Measurements from ENCODE around the gene TMTC1. TPM values are rescaled to one million over a fixed set of nuclear protein-coding genes. Genes with fewer than 3 reads are reported as not detected.

Gene TMTC1
- total and polyA plus RNA-seq, 2 donors (not counting 1 experiment from before 2014, with no cell fraction given) = not detected

DNA sequence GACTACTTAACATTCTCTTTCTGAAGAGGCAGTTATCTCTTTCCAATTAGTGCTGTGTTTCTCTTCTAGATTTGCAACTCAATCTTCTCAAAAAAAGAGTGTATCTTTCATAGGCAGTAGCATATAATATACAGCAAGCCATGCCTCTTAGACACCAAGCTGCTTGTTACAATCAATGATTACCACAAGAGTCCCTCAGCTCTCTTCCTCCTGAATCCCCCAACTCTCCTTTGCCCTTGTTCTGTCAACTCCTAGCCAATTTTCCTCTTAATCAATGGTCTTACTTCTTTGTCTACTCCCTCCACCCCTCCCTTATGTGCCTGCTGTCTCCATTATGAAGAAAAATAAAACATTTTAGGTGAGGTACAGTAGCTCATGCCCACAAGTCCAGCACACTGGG is 2.6 kb downstream of the TMTC1 start:
- H3K9me3 Mint-ChIP-seq (ENCODE audit: insufficient read depth) = peaks cover 3% of the 10 kb centered on the region
- intact Hi-C loops (cut with micrococcal nuclease) = no loop called here
- H3K27ac ChIP-seq (ENCODE audit: low read length in 2 of 2) = no peak overlapping the region

DNA sequence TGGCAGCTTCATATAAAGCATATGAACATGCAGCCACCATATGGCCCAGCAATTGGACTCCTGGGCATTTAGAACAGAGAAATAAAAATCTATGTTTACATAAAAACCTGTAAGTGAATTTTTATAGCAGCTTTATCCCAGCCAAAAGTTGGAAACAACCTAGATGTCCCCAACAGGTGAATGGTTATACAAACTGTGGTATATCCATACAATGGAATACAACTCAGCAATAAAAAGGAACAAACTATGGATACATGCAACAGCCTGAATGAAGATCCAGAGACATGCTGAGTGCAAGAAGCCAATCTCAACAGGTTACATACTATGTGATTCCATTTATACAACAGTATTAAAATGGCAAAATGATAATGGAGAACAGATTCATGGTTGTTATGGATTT is 3.7 kb downstream of the TMTC1 start:
- H3K4me3 Mint-ChIP-seq = no peak overlapping the region
- Histone ChIP-seq H3K36me3 (replicated peaks in 1 of 2; ENCODE audit: control extremely low read depth in 1 of 2, control insufficient read depth in 1 of 2, extremely low read depth in 1 of 2, insufficient read depth in 2 of 2, low read length in 1 of 2) (no peaks in the 10 kb centered on the region), H3K4me3 (ENCODE audit: control extremely low read depth in 1 of 5, extremely low read depth in 1 of 5, insufficient read depth in 1 of 5, low read depth in 2 of 5, low read length in 4 of 5) (no peak overlapping the region), H3K4me1 (ENCODE audit: control insufficient read depth in 2 of 2, insufficient read depth in 2 of 2, low read length in 2 of 2) (peaks cover 0 to 8% of the 10 kb centered on the region in 2 donors), H3K79me2 (ENCODE audit: control insufficient read depth, insufficient read depth, low read length) (no peaks in the 10 kb centered on the region), H4K20me1 (ENCODE audit: control insufficient read depth, insufficient read depth, low read length, poor library complexity, severe bottlenecking) (no peaks in the 10 kb centered on the region), H3K9ac (ENCODE audit: low read length) (no peak overlapping the region), H3K9me3 (ENCODE audit: control extremely low read depth in 1 of 3, control insufficient read depth in 2 of 3, insufficient read depth in 1 of 3, low read length in 2 of 3) (peaks cover 0 to 8% (median 3%) of the 10 kb centered on the region in 3 donors), H3K27ac (ENCODE audit: low read length in 2 of 2) (no peak overlapping the region), H3K4me2 (replicated peaks; ENCODE audit: low read depth, low read length, poor library complexity, severe bottlenecking) (no peak overlapping the region), H2AFZ (ENCODE audit: insufficient read depth, low read depth, low read length, poor library complexity, severe bottlenecking) (no peak overlapping the region), H3K27me3 (replicated peaks in 1 of 4; ENCODE audit: control extremely low read depth in 1 of 4, control insufficient read depth in 3 of 4, insufficient read depth in 4 of 4, low read length in 3 of 4) (peaks cover 0 to 19% (median 8%) of the 10 kb centered on the region in 4 experiments)
- ATAC-seq (ENCODE audit: low read depth) (no peak), DNase-seq (no peak)
- H3K4me1 Mint-ChIP-seq = no peaks in the 10 kb centered on the region
- CTCF ChIA-PET = no interaction called here
- H3K27me3 Mint-ChIP-seq = peaks cover 28% of the 10 kb centered on the region
- POLR2A ChIA-PET = no interaction called here
- TF ChIP-seq, protein P1, sequence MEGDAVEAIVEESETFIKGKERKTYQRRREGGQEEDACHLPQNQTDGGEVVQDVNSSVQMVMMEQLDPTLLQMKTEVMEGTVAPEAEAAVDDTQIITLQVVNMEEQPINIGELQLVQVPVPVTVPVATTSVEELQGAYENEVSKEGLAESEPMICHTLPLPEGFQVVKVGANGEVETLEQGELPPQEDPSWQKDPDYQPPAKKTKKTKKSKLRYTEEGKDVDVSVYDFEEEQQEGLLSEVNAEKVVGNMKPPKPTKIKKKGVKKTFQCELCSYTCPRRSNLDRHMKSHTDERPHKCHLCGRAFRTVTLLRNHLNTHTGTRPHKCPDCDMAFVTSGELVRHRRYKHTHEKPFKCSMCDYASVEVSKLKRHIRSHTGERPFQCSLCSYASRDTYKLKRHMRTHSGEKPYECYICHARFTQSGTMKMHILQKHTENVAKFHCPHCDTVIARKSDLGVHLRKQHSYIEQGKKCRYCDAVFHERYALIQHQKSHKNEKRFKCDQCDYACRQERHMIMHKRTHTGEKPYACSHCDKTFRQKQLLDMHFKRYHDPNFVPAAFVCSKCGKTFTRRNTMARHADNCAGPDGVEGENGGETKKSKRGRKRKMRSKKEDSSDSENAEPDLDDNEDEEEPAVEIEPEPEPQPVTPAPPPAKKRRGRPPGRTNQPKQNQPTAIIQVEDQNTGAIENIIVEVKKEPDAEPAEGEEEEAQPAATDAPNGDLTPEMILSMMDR (IDR thresholded peaks at IDR 0.05) = no peak
- no peak for TF ChIP-seq EZH2 (IDR thresholded peaks at IDR 0.05; ENCODE audit: borderline replicate concordance, insufficient read depth, low read depth, low read length, poor library complexity, severe bottlenecking)
- intact Hi-C loops (cut with micrococcal nuclease) = no loop called here
- peaks cover 3% of the 10 kb centered on the region for H3K9me3 Mint-ChIP-seq (ENCODE audit: insufficient read depth)
- H3K27ac Mint-ChIP-seq = no peak overlapping the region

More for the DNA sequence above, 2.6 kb downstream of the TMTC1 start:
- Histone ChIP-seq H3K79me2 (ENCODE audit: control insufficient read depth, insufficient read depth, low read length) (no peaks in the 10 kb centered on the region), H3K9me3 (ENCODE audit: control extremely low read depth in 1 of 3, control insufficient read depth in 2 of 3, insufficient read depth in 1 of 3, low read length in 2 of 3) (peaks cover 0 to 8% (median 0%) of the 10 kb centered on the region in 3 donors), H3K4me1 (ENCODE audit: control insufficient read depth in 2 of 2, insufficient read depth in 2 of 2, low read length in 2 of 2) (peaks cover 0 to 8% of the 10 kb centered on the region in 2 donors), H3K9ac (ENCODE audit: low read length) (no peak overlapping the region), H3K4me2 (replicated peaks; ENCODE audit: low read depth, low read length, poor library complexity, severe bottlenecking) (no peak overlapping the region), H4K20me1 (ENCODE audit: control insufficient read depth, insufficient read depth, low read length, poor library complexity, severe bottlenecking) (no peaks in the 10 kb centered on the region), H3K27me3 (replicated peaks in 1 of 4; ENCODE audit: control extremely low read depth in 1 of 4, control insufficient read depth in 3 of 4, insufficient read depth in 4 of 4, low read length in 3 of 4) (peaks cover 0 to 25% (median 10%) of the 10 kb centered on the region in 4 experiments), H3K4me3 (ENCODE audit: control extremely low read depth in 1 of 5, extremely low read depth in 1 of 5, insufficient read depth in 1 of 5, low read depth in 2 of 5, low read length in 4 of 5) (no peak overlapping the region), H3K36me3 (replicated peaks in 1 of 2; ENCODE audit: control extremely low read depth in 1 of 2, control insufficient read depth in 1 of 2, extremely low read depth in 1 of 2, insufficient read depth in 2 of 2, low read length in 1 of 2) (no peaks in the 10 kb centered on the region), H2AFZ (ENCODE audit: insufficient read depth, low read depth, low read length, poor library complexity, severe bottlenecking) (no peak overlapping the region)
- H3K4me1 Mint-ChIP-seq = no peaks in the 10 kb centered on the region
- DNase-seq (no peak), ATAC-seq (ENCODE audit: low read depth) (no peak)
- TF ChIP-seq, protein P1 (IDR thresholded peaks at IDR 0.05) = no peak
- TF ChIP-seq EZH2 (IDR thresholded peaks at IDR 0.05; ENCODE audit: borderline replicate concordance, insufficient read depth, low read depth, low read length, poor library complexity, severe bottlenecking) = no peak
- ChIA-PET CTCF (no interaction called here), POLR2A (no interaction called here)
- peaks cover 30% of the 10 kb centered on the region for H3K27me3 Mint-ChIP-seq
- no peak overlapping the region for H3K27ac Mint-ChIP-seq
- H3K4me3 Mint-ChIP-seq = no peak overlapping the region

All from B cell (primary cell).